Prostate gland (tissue), 2 donors: ENCODE data around the gene ENPEP.

Experiments used
- CTCF ChIP-seq, 4 experiments: fragments of 200-600 bp in 2 of 4; fragments of 450-650 bp in 2 of 4; sonication (generic) in 2 of 4; IDR thresholded peaks; 1 replicate in 3 of 4; 2 replicates in 1 of 4; pipeline ENCODE4 v1.5.1; 2016 to 2019; ENCODE audit warnings: antibody characterized with exemption in 4 of 4, mild to moderate bottlenecking in 2 of 4, moderate library complexity in 2 of 4
- POLR2AphosphoS5 ChIP-seq: sonication (generic); formaldehyde crosslinking; IDR thresholded peaks from one replicate; pipeline ENCODE4 v1.6.1; 2017; ENCODE audit warnings: antibody characterized with exemption

GRCh38 chr4:110499126-110499525 is 23.2 kb downstream of the ENPEP start:
- no peak for TF ChIP-seq CTCF (IDR thresholded peaks at IDR 0.05)
- TF ChIP-seq POLR2AphosphoS5: no peak
